HG03439 (cell line): Measurements from ENCODE around the gene WDR62.
A peak's percentile ranks its signal among the peaks of the same experiment; 100 is the strongest.

Source experiments
- ATAC-seq: cut with Tn5 transposase; IDR thresholded peaks from one replicate; pipeline ENCODE4 v1.9.1; 2021; ENCODE audit warnings: mild to moderate bottlenecking, moderate library complexity; ENCODE audit not compliant: unreplicated experiment

The WDR62 gene

GRCh38 chr19:36139473-36140303, 85.0 kb downstream of the WDR62 start, which contains the start of gene CAPNS1:
TSS of gene CAPNS1 (plus strand) at chr19:36140066. CDS start at chr19:36141012, 946 bp downstream.
- peak; percentile 79 for ATAC-seq

- no peak for ATAC-seq
Observed at GRCh38 chr19:36140304-36141038, 85.8 kb downstream of the WDR62 start.

- peak; percentile 45 for ATAC-seq
Observed at GRCh38 chr19:36141039-36141927, 86.6 kb downstream of the WDR62 start.

- ATAC-seq: no peak
Observed at GRCh38 chr19:36142046-36142445, 87.3 kb downstream of the WDR62 start.

- no peak for ATAC-seq
Observed at GRCh38 chr19:36142496-36142895, 87.8 kb downstream of the WDR62 start.

GRCh38 chr19:36144624-36145023, 89.9 kb downstream of the WDR62 start:
- ATAC-seq: no peak

GRCh38 chr19:36149673-36150406, 95.1 kb downstream of the WDR62 start:
- no peak for ATAC-seq

- no peak for ATAC-seq
Observed at GRCh38 chr19:36150586-36150985, 95.9 kb downstream of the WDR62 start.

- no peak for ATAC-seq
Observed at GRCh38 chr19:36151144-36152018, 96.7 kb downstream of the WDR62 start.

- no peak for ATAC-seq
Observed at GRCh38 chr19:36152019-36152351, 97.3 kb downstream of the WDR62 start.

GRCh38 chr19:36152352-36153091, 97.8 kb downstream of the WDR62 start, which contains the start of gene COX7A1:
TSS of gene COX7A1 (minus strand) at chr19:36152447. CDS start at chr19:36152407, 40 bp downstream.
- ATAC-seq: no peak

GRCh38 chr19:36153126-36153525, 98.4 kb downstream of the WDR62 start:
- ATAC-seq: no peak
